ENCODE data around the gene PIEZO2. TPM values are rescaled to one million over a fixed set of nuclear protein-coding genes. Genes with fewer than 3 reads are reported as not detected.
"Not testable (repeated sequence)": the region's sequence is repeated elsewhere in the genome, so short reads cannot be mapped to it uniquely, and the experiment has no call there.

The PIEZO2 gene
- total RNA-seq, 8 experiments from 2014 or later = 1.9 to 73.5 (median 2.8) TPM

- H3K4me3 ChIP-seq = no peak overlapping the region
- no peak for ATAC-seq (replicated peaks in 6 of 8)
- 45 to 100% (median 93%) methylated on average over 1 to 2 of the region's 2 CpGs; no CpG with 5 or more reads in 2 of the 10 experiments for WGBS, 10 experiments
- no peak overlapping the region for H3K27ac ChIP-seq
- peaks cover 0 to 3% of the 10 kb centered on the region in 2 donors for H3K4me1 ChIP-seq (replicated peaks in 1 of 2)
- in situ Hi-C loops (cut with MboI; ENCODE audit: low pct_unique_long_range_greater_than_20kb in 2 of 9, low sequenced_read_pairs in 9 of 9, unreplicated experiment in 9 of 9) = no loop called here
These were observed 229.5 kb downstream of the PIEZO2 start for GRCh38 chr18:10919851-10920250.

- no peak overlapping the region for H3K27ac ChIP-seq
- no peak for ATAC-seq (replicated peaks in 6 of 8)
- 32 to 78% (median 45%) methylated on average over 2 to 4 of the region's 4 CpGs; no CpG with 5 or more reads in 4 of the 10 experiments for WGBS, 10 experiments
- no peaks in the 10 kb centered on the region for H3K4me1 ChIP-seq (replicated peaks in 1 of 2)
- in situ Hi-C loops (cut with MboI; ENCODE audit: low pct_unique_long_range_greater_than_20kb in 2 of 9, low sequenced_read_pairs in 9 of 9, unreplicated experiment in 9 of 9) = no loop called here
- no peak overlapping the region for H3K4me3 ChIP-seq
These were observed 232.5 kb downstream of the PIEZO2 start for GRCh38 chr18:10916865-10917264.

- in situ Hi-C loops (cut with MboI; ENCODE audit: low pct_unique_long_range_greater_than_20kb in 2 of 9, low sequenced_read_pairs in 9 of 9, unreplicated experiment in 9 of 9) = no loop called here
- WGBS, 10 experiments = 95 to 100% (median 100%) methylated on average over 1 to 5 of the region's 23 CpGs; no CpG with 5 or more reads in 7 of the 10 experiments
- H3K27ac ChIP-seq = no peak overlapping the region
- H3K4me1 ChIP-seq (replicated peaks in 1 of 2) = no peaks in the 10 kb centered on the region
- ATAC-seq (replicated peaks in 6 of 8) = no peak
- H3K4me3 ChIP-seq = no peak overlapping the region
These were observed 233.0 kb downstream of the PIEZO2 start for GRCh38 chr18:10916387-10916786.

GRCh38 chr18:10915748-10916147 lies 233.6 kb downstream of the PIEZO2 start:
- H3K27ac ChIP-seq; H3K4me3 ChIP-seq; ATAC-seq (replicated peaks in 6 of 8); in situ Hi-C loops (cut with MboI; ENCODE audit: low pct_unique_long_range_greater_than_20kb in 2 of 9, low sequenced_read_pairs in 9 of 9, unreplicated experiment in 9 of 9); H3K4me1 ChIP-seq (replicated peaks in 1 of 2): not testable (repeated sequence)
- 93 to 100% (median 100%) methylated on average over 1 to 5 of the region's 5 CpGs; no CpG with 5 or more reads in 5 of the 10 experiments for whole genome bisulfite sequencing, 10 experiments

GRCh38 chr18:10914610-10915009 lies 234.8 kb downstream of the PIEZO2 start:
- in situ Hi-C loops (cut with MboI; ENCODE audit: low pct_unique_long_range_greater_than_20kb in 2 of 9, low sequenced_read_pairs in 9 of 9, unreplicated experiment in 9 of 9); H3K27ac ChIP-seq; H3K4me1 ChIP-seq (replicated peaks in 1 of 2); H3K4me3 ChIP-seq: not testable (repeated sequence)
- ATAC-seq (replicated peaks in 6 of 8) = peak in 1 of 8 experiments; percentile 75
- 67 to 100% (median 94%) methylated on average over 1 to 5 of the region's 8 CpGs for WGBS, 10 experiments

GRCh38 chr18:10913919-10914318 lies 235.4 kb downstream of the PIEZO2 start:
- Histone ChIP-seq H3K27ac (no peak overlapping the region), H3K4me1 (replicated peaks in 1 of 2) (peaks cover 0 to 10% of the 10 kb centered on the region in 2 donors), H3K4me3 (no peak overlapping the region)
- ATAC-seq (replicated peaks in 6 of 8) = peak in 1 of 8 experiments; percentile 59
- WGBS, 10 experiments = 15 to 100% (median 73%) methylated on average over 1 to 4 of the region's 4 CpGs
- in situ Hi-C loops (cut with MboI; ENCODE audit: low pct_unique_long_range_greater_than_20kb in 2 of 9, low sequenced_read_pairs in 9 of 9, unreplicated experiment in 9 of 9) = no loop called here

GRCh38 chr18:10912790-10913545 lies 236.4 kb downstream of the PIEZO2 start:
- no peak overlapping the region for H3K4me3 ChIP-seq
- H3K27ac ChIP-seq = no peak overlapping the region
- peaks cover 0 to 10% of the 10 kb centered on the region in 2 donors for H3K4me1 ChIP-seq (replicated peaks in 1 of 2)
- 5 to 100% (median 91%) methylated on average over 1 to 6 of the region's 6 CpGs; no CpG with 5 or more reads in 2 of the 10 experiments for WGBS, 10 experiments
- peak in 6 of 8 experiments; percentile 32 to 81 (median 56) for ATAC-seq (replicated peaks in 6 of 8)
- in situ Hi-C loops (cut with MboI; ENCODE audit: low pct_unique_long_range_greater_than_20kb in 2 of 9, low sequenced_read_pairs in 9 of 9, unreplicated experiment in 9 of 9) = no loop called here

GRCh38 chr18:10909724-10910123 lies 239.6 kb downstream of the PIEZO2 start:
- WGBS, 10 experiments = 45 to 80% (median 70%) methylated on average over 1 to 4 of the region's 4 CpGs; no CpG with 5 or more reads in 1 of the 10 experiments
- Histone ChIP-seq H3K4me3 (no peak overlapping the region), H3K4me1 (replicated peaks in 1 of 2) (peaks cover 3 to 10% of the 10 kb centered on the region in 2 donors), H3K27ac (no peak overlapping the region)
- peak in 3 of 8 experiments; percentile 36 to 65 (median 61) for ATAC-seq (replicated peaks in 6 of 8)
- in situ Hi-C loops (cut with MboI; ENCODE audit: low pct_unique_long_range_greater_than_20kb in 2 of 9, low sequenced_read_pairs in 9 of 9, unreplicated experiment in 9 of 9) = no loop called here

GRCh38 chr18:10908760-10909159 lies 240.6 kb downstream of the PIEZO2 start:
- no peak for ATAC-seq (replicated peaks in 6 of 8)
- in situ Hi-C loops (cut with MboI; ENCODE audit: low pct_unique_long_range_greater_than_20kb in 2 of 9, low sequenced_read_pairs in 9 of 9, unreplicated experiment in 9 of 9) = no loop called here
- H3K4me3 ChIP-seq = no peak overlapping the region
- no peak overlapping the region for H3K27ac ChIP-seq
- peaks cover 3 to 10% of the 10 kb centered on the region in 2 donors for H3K4me1 ChIP-seq (replicated peaks in 1 of 2)
- 37 to 100% (median 88%) methylated on average over 2 to 5 of the region's 5 CpGs; no CpG with 5 or more reads in 2 of the 10 experiments for WGBS, 10 experiments

GRCh38 chr18:10907749-10908148 lies 241.6 kb downstream of the PIEZO2 start:
- ATAC-seq (replicated peaks in 6 of 8) = no peak
- no peak overlapping the region for H3K4me3 ChIP-seq
- WGBS, 10 experiments = 50 to 100% (median 100%) methylated on average over 1 of the region's 1 CpG; no CpG with 5 or more reads in 5 of the 10 experiments
- in situ Hi-C loops (cut with MboI; ENCODE audit: low pct_unique_long_range_greater_than_20kb in 2 of 9, low sequenced_read_pairs in 9 of 9, unreplicated experiment in 9 of 9) = no loop called here
- peaks cover 3 to 10% of the 10 kb centered on the region in 2 donors for H3K4me1 ChIP-seq (replicated peaks in 1 of 2)
- H3K27ac ChIP-seq = no peak overlapping the region

GRCh38 chr18:10901329-10901728 lies 248.0 kb downstream of the PIEZO2 start:
- Histone ChIP-seq H3K4me1 (replicated peaks in 1 of 2) (peaks cover 0 to 3% of the 10 kb centered on the region in 2 donors), H3K27ac (no peak overlapping the region), H3K4me3 (no peak overlapping the region)
- 57 to 92% (median 64%) methylated on average over 1 to 2 of the region's 2 CpGs; no CpG with 5 or more reads in 6 of the 10 experiments for whole genome bisulfite sequencing, 10 experiments
- in situ Hi-C loops (cut with MboI; ENCODE audit: low pct_unique_long_range_greater_than_20kb in 2 of 9, low sequenced_read_pairs in 9 of 9, unreplicated experiment in 9 of 9) = no loop called here
- no peak for ATAC-seq (replicated peaks in 6 of 8)

GRCh38 chr18:10900435-10900834 lies 248.9 kb downstream of the PIEZO2 start:
- H3K4me1 ChIP-seq (replicated peaks in 1 of 2) = peaks cover 0 to 3% of the 10 kb centered on the region in 2 donors
- in situ Hi-C loops (cut with MboI; ENCODE audit: low pct_unique_long_range_greater_than_20kb in 2 of 9, low sequenced_read_pairs in 9 of 9, unreplicated experiment in 9 of 9) = no loop called here
- ATAC-seq (replicated peaks in 6 of 8) = no peak
- H3K27ac ChIP-seq = no peak overlapping the region
- WGBS, 10 experiments = 38 to 91% (median 77%) methylated on average over 1 to 4 of the region's 4 CpGs; no CpG with 5 or more reads in 2 of the 10 experiments
- no peak overlapping the region for H3K4me3 ChIP-seq

GRCh38 chr18:10899481-10899880 lies 249.9 kb downstream of the PIEZO2 start:
- Histone ChIP-seq H3K4me1 (replicated peaks in 1 of 2) (no peaks in the 10 kb centered on the region), H3K4me3 (no peak overlapping the region), H3K27ac (no peak overlapping the region)
- in situ Hi-C loops (cut with MboI; ENCODE audit: low pct_unique_long_range_greater_than_20kb in 2 of 9, low sequenced_read_pairs in 9 of 9, unreplicated experiment in 9 of 9) = no loop called here
- WGBS, 10 experiments = 67 to 100% (median 81%) methylated on average over 1 of the region's 1 CpG; no CpG with 5 or more reads in 4 of the 10 experiments
- ATAC-seq (replicated peaks in 6 of 8) = no peak
